Trophoblast cell (in vitro differentiated cells and primary cell): Measurements from ENCODE around the gene KRIT1.

Source experiments
- DNase-seq, 2 donors: peaks; one replicate each; pipeline ENCODE4 v3.0.0-alpha.2; 2016
- H2AFZ ChIP-seq: 2 replicates; pipeline ENCODE4 v1.6.1; 2013; ENCODE audit warnings: low read length, moderate library complexity, mild to moderate bottlenecking; ENCODE audit not compliant: insufficient read depth, poor library complexity
- H2AK5ac ChIP-seq: 2 replicates; pipeline ENCODE4 v1.6.1; 2013; ENCODE audit warnings: mild to moderate bottlenecking, low read length
- H2BK120ac ChIP-seq: 2 replicates; pipeline ENCODE4 v1.6.1; 2013; ENCODE audit warnings: low read length, mild to moderate bottlenecking, moderate library complexity; ENCODE audit not compliant: insufficient read depth, poor library complexity
- H2BK12ac ChIP-seq: 2 replicates; pipeline ENCODE4 v1.6.1; 2013; ENCODE audit warnings: mild to moderate bottlenecking, low read length, moderate library complexity
- H2BK5ac ChIP-seq: 2 replicates; pipeline ENCODE4 v1.6.1; 2013; ENCODE audit warnings: low read length, low read depth, moderate library complexity, mild to moderate bottlenecking; ENCODE audit not compliant: poor library complexity
- H3K14ac ChIP-seq: 2 replicates; pipeline ENCODE4 v1.6.1; 2013; ENCODE audit warnings: mild to moderate bottlenecking, low read length
- H3K18ac ChIP-seq: 2 replicates; pipeline ENCODE4 v1.6.1; 2013; ENCODE audit warnings: mild to moderate bottlenecking, low read length
- H3K23ac ChIP-seq: 2 replicates; pipeline ENCODE4 v1.6.1; 2013; ENCODE audit warnings: low read length
- H3K27ac ChIP-seq: 2 replicates; pipeline ENCODE4 v1.5.1; 2013; ENCODE audit warnings: low read depth, mild to moderate bottlenecking, inconsistent platforms, low read length, moderate library complexity
- H3K27me3 ChIP-seq: 2 replicates; pipeline ENCODE4 v1.6.1; 2013; ENCODE audit warnings: inconsistent platforms, mild to moderate bottlenecking, low read length, moderate library complexity; ENCODE audit not compliant: insufficient read depth
- H3K36me3 ChIP-seq, 2 experiments: 1 replicate in 1 of 2; 2 replicates in 1 of 2; pipeline ENCODE4 v1.6.1; 2013; ENCODE audit warnings: low read length in 2 of 2, mild to moderate bottlenecking in 2 of 2, moderate library complexity in 1 of 2; ENCODE audit not compliant: insufficient read depth in 2 of 2, control insufficient read depth in 1 of 2
- H3K4ac ChIP-seq: 2 replicates; pipeline ENCODE4 v1.6.1; 2013; ENCODE audit warnings: low read depth, mild to moderate bottlenecking, low read length, moderate library complexity
- H3K4me1 ChIP-seq, 2 experiments: 1 replicate in 1 of 2; 2 replicates in 1 of 2; pipeline ENCODE4 v1.6.1; 2013; ENCODE audit warnings: low read length in 2 of 2, mild to moderate bottlenecking in 2 of 2, moderate library complexity in 1 of 2; ENCODE audit not compliant: insufficient read depth in 2 of 2, control insufficient read depth in 1 of 2
- H3K4me2 ChIP-seq: 2 replicates; pipeline ENCODE4 v1.6.1; 2013; ENCODE audit warnings: inconsistent platforms, mild to moderate bottlenecking, low read length, moderate library complexity
- H3K4me3 ChIP-seq: 2 replicates; pipeline ENCODE4 v1.5.1; 2013; ENCODE audit warnings: mild to moderate bottlenecking, low read depth, low read length, inconsistent platforms
- H3K79me1 ChIP-seq: one replicate; pipeline ENCODE4 v1.6.1; 2013; ENCODE audit warnings: low read length
- H3K79me2 ChIP-seq: 2 replicates; pipeline ENCODE4 v1.6.1; 2013; ENCODE audit warnings: low read length, mild to moderate bottlenecking; ENCODE audit not compliant: control insufficient read depth, insufficient read depth, poor library complexity
- H3K9ac ChIP-seq: 2 replicates; pipeline ENCODE4 v1.6.1; 2013; ENCODE audit warnings: mild to moderate bottlenecking, low read length
- H3K9me3 ChIP-seq: 2 replicates; pipeline ENCODE4 v1.6.1; 2013; ENCODE audit warnings: low read depth, mild to moderate bottlenecking, control low read depth, inconsistent platforms, low read length; ENCODE audit not compliant: insufficient read depth
- H4K12ac ChIP-seq: 2 replicates; pipeline ENCODE4 v1.6.1; 2013; ENCODE audit warnings: low read depth, mild to moderate bottlenecking, low read length, moderate library complexity
- H4K8ac ChIP-seq: 2 replicates; pipeline ENCODE4 v1.6.1; 2013; ENCODE audit warnings: low read depth, mild to moderate bottlenecking, low read length, moderate library complexity
- H4K91ac ChIP-seq: one replicate; pipeline ENCODE4 v1.6.1; 2013; ENCODE audit warnings: low read depth, mild to moderate bottlenecking, low read length, moderate library complexity
- WGBS: extraction: QIAGEN DNeasy Blood & Tissue Kit; methylation state at CpG from one replicate; pipeline ENCODE4 v1.1.7; 2013; ENCODE audit warnings: missing lambda C conversion rate; ENCODE audit not compliant: insufficient read length, insufficient coverage; ENCODE audit errors: extremely low coverage; 5-methylcytosine and 5-hydroxymethylcytosine counted together

The KRIT1 gene

DNA sequence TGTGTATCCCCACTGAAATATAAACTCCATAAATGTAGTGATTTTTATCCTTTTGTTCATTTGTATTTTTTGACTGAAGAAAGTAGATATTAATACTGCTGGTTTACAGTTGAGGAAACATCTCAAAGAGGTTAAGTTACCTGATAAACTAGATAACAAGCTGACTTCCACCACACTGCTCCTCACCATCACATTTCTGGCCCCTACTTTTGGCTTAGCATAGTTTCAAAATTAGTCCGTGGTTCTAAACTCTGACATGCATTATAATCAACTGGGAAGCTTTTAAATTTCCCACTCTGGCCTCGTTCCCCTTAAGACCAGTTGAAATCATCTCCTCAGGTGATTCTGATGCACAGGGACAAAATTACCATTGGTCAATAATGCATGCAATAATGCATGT is 43.6 kb upstream of the KRIT1 start:
- Histone ChIP-seq H2BK5ac (no peak overlapping the region), H4K12ac (no peak overlapping the region), H3K36me3 (no peaks in the 10 kb centered on the region), H4K8ac (no peak overlapping the region), H3K4me3 (no peak overlapping the region), H3K9me3 (no peaks in the 10 kb centered on the region), H2AK5ac (no peak overlapping the region), H3K9ac (no peak overlapping the region), H3K14ac (no peak overlapping the region), H3K27ac (no peak overlapping the region), H3K79me2 (no peaks in the 10 kb centered on the region), H3K4me2 (no peak overlapping the region), H3K79me1 (no peaks in the 10 kb centered on the region), H3K4ac (no peak overlapping the region), H2BK12ac (no peak overlapping the region), H2AFZ (no peak overlapping the region), H3K23ac (no peak overlapping the region), H3K18ac (no peak overlapping the region), H3K4me1 (peaks cover 0 to 2% of the 10 kb centered on the region in 2 experiments), H4K91ac (no peak overlapping the region), H2BK120ac (no peak overlapping the region), H3K27me3 (no peaks in the 10 kb centered on the region)
- no peak for DNase-seq
- WGBS, result no CpG with 5 or more reads among the region's 2 CpGs

DNA sequence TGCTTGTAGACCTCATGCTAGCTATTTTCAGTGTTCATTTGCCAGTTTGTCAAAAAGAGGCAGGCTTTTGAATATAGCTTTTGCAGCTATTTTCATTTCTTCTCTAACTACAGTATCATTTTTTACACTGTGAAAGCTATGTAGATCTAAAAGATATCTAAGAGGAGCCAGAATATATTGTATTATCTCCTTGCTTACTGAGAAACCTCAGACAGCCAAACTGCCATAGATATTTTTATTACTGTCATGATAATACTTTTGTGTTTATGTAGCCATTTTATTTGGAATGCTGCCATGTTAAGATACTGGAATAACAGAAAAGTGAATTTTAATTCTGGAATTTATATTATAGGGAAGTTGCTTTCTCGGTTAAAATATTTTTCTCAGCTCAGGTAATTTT is 37.2 kb upstream of the KRIT1 start:
- Histone ChIP-seq H2AK5ac (no peak overlapping the region), H2BK12ac (no peak overlapping the region), H3K4ac (no peak overlapping the region), H3K79me2 (no peaks in the 10 kb centered on the region), H2BK5ac (no peak overlapping the region), H3K14ac (no peak overlapping the region), H3K4me1 (no peaks in the 10 kb centered on the region), H3K9me3 (no peaks in the 10 kb centered on the region), H3K27me3 (no peaks in the 10 kb centered on the region), H3K4me2 (no peak overlapping the region), H3K36me3 (no peaks in the 10 kb centered on the region), H2BK120ac (no peak overlapping the region), H3K9ac (no peak overlapping the region), H3K4me3 (no peak overlapping the region), H3K79me1 (no peaks in the 10 kb centered on the region), H4K12ac (no peak overlapping the region), H3K23ac (no peak overlapping the region), H4K91ac (no peak overlapping the region), H2AFZ (no peak overlapping the region), H3K18ac (no peak overlapping the region), H3K27ac (no peak overlapping the region), H4K8ac (no peak overlapping the region)
- no peak for DNase-seq
- no CpG with 5 or more reads among the region's 1 CpG for WGBS

DNA sequence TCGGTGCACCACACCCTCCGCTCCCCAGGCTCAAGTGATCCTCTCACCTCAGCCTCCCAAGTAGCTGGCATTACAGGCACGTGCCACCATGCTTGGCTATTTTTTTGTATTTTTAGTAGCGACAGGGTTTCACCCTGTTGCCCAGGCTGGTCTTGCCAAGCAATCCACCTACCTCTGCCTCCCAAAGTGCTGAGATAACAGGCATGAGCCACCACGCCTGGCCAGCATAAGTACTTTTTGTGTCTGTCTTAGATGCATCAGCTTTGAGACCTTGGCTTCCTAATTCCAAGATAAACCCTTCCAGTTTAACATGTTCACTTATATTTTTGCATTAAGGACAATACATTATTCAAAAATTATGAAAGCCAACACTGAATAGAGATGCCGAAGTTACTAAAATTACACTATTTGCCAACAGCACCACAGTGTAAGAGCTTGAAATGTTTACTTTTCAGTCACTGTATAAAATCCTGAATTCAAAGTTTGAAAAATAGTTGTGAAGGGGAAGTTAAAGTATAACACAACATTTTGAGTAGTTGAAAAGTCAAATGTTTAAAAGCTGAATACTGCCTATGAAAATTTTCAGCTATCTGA is 36.6 kb upstream of the KRIT1 start:
- H3K27me3 ChIP-seq, result no peaks in the 10 kb centered on the region
- no peaks in the 10 kb centered on the region for H3K79me1 ChIP-seq
- H3K4me2 ChIP-seq, result no peak overlapping the region
- no peaks in the 10 kb centered on the region for H3K9me3 ChIP-seq
- H2AFZ ChIP-seq, result no peak overlapping the region
- H3K36me3 ChIP-seq, result no peaks in the 10 kb centered on the region
- no peak overlapping the region for H3K14ac ChIP-seq
- no CpG with 5 or more reads among the region's 6 CpGs for WGBS
- DNase-seq, result no peak
- no peak overlapping the region for H4K91ac ChIP-seq
- H3K4ac ChIP-seq, result no peak overlapping the region
- H3K27ac ChIP-seq, result no peak overlapping the region
- H2BK12ac ChIP-seq, result no peak overlapping the region
- no peak overlapping the region for H4K8ac ChIP-seq
- no peak overlapping the region for H2BK5ac ChIP-seq
- H2BK120ac ChIP-seq, result no peak overlapping the region
- H3K4me3 ChIP-seq, result no peak overlapping the region
- H3K18ac ChIP-seq, result peak overlapping the region; percentile 10
- H3K79me2 ChIP-seq, result no peaks in the 10 kb centered on the region
- H2AK5ac ChIP-seq, result no peak overlapping the region
- no peak overlapping the region for H3K23ac ChIP-seq
- peak overlapping the region; percentile 12 for H4K12ac ChIP-seq
- no peaks in the 10 kb centered on the region for H3K4me1 ChIP-seq
- H3K9ac ChIP-seq, result no peak overlapping the region

DNA sequence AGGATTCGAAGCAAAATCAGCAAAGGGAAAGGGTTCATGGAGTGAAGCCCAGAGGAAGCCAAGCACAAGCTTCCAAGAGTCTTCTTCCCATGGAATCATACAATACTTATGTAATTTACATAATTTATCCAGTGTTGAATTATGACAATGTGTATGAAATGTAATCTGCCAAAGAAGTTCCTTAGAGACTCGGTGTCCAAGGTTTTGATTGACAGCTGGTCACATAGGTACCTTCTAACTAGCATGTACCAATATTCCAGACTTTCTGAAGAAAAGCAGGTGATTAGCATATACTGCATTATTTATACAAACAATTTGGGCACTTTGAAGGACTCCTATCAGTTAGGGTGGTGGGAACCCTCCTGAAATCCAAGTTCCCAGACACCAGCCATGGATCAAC is 35.3 kb upstream of the KRIT1 start:
- no peak overlapping the region for H2BK120ac ChIP-seq
- no peak overlapping the region for H3K18ac ChIP-seq
- H2BK5ac ChIP-seq, result no peak overlapping the region

More for the DNA sequence above, 35.3 kb upstream of the KRIT1 start:
- no peak overlapping the region for H3K14ac ChIP-seq
- no peaks in the 10 kb centered on the region for H3K4me1 ChIP-seq
- H3K4me2 ChIP-seq, result no peak overlapping the region
- H3K9ac ChIP-seq, result no peak overlapping the region
- no peak overlapping the region for H3K4ac ChIP-seq
- H3K27me3 ChIP-seq, result no peaks in the 10 kb centered on the region
- H2AK5ac ChIP-seq, result no peak overlapping the region
- no CpG with 5 or more reads among the region's 2 CpGs for WGBS
- H3K9me3 ChIP-seq, result no peaks in the 10 kb centered on the region
- H3K23ac ChIP-seq, result no peak overlapping the region
- H3K36me3 ChIP-seq, result no peaks in the 10 kb centered on the region
- no peaks in the 10 kb centered on the region for H3K79me1 ChIP-seq
- H3K79me2 ChIP-seq, result no peaks in the 10 kb centered on the region
- H4K91ac ChIP-seq, result no peak overlapping the region
- DNase-seq, result no peak
- H4K8ac ChIP-seq, result no peak overlapping the region
- H3K4me3 ChIP-seq, result no peak overlapping the region
- H2AFZ ChIP-seq, result no peak overlapping the region
- no peak overlapping the region for H2BK12ac ChIP-seq
- H3K27ac ChIP-seq, result no peak overlapping the region
- H4K12ac ChIP-seq, result no peak overlapping the region
